ENCODE results near the gene CLOCK. TPM values are rescaled to one million over a fixed set of nuclear protein-coding genes. Genes with fewer than 3 reads are reported as not detected.
A peak's percentile ranks its signal among the peaks of the same experiment; 100 is the strongest.

Gene CLOCK
- total and polyA plus RNA-seq, 10 of the 15 experiments (the other 5 are each of a cell fraction or from before 2014, with no cell fraction given) = 2.8 to 11.7 (median 10.4) TPM

DNA sequence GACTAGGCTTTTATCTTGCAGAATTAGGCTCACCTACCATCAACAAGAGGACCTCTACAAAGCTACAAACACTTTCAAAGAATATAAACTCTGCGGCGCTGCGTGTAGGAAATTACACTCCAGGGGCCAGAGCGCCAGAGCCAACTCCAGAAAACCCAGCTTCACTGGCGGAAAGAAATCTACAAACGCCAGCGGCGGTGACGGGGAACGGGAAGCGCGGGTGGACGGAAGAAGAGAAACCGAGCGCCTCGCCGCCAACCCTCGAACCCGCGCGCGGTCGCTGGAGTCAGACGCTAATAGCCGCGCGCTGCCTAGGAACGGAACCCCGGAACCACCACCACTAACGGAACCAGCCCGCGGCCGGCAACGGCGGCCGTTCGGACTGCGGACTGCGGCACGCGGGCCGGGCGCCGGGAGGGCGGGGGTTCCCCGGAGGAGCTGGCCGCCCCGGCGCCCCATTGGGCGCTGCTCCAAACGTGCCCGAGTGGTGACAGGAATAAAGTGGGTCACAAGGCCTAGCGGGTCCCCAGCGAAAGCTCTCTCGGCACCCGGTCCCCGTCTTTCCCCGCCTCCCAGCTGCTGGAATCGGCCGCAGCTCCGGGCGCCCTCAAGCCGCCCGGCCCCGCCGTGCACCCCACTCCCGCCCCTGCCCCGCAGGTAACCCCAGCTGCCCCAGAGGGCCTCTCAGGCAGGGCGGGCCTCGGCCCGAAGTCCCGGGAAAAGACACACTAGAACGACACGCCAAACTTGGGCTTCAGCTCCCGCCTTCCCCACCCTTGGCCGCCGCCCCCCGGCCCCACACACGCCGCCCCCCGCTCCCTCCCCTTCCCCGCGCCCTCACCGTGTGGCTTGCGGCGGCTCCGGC lies 836 bp downstream of the CLOCK start:
- Histone ChIP-seq H3K9me3 (replicated peaks; ENCODE audit: control insufficient read depth, insufficient read depth, low read length) (no peaks in the 10 kb centered on the region), H3K4me2 (ENCODE audit: control insufficient read depth, insufficient read depth) (peak overlapping the region; percentile 85), H2AFZ (ENCODE audit: control insufficient read depth, low read depth, low read length) (peak overlapping the region; percentile 73), H3K27me3 (replicated peaks in 1 of 2; ENCODE audit: control insufficient read depth in 2 of 2, insufficient read depth in 2 of 2, low read length in 1 of 2) (no peaks in the 10 kb centered on the region), H3K9ac (ENCODE audit: control insufficient read depth, insufficient read depth, low read length) (peak overlapping the region; percentile 87), H3K27ac (ENCODE audit: control insufficient read depth, insufficient read depth) (peak overlapping the region; percentile 88), H3K4me3 (peak overlapping the region; percentile 80), H3K79me2 (ENCODE audit: control insufficient read depth, insufficient read depth, low read length) (peaks cover 36% of the 10 kb centered on the region), H4K20me1 (ENCODE audit: control insufficient read depth, insufficient read depth) (no peaks in the 10 kb centered on the region), H3K36me3 (ENCODE audit: control insufficient read depth in 2 of 2, insufficient read depth in 2 of 2, low read length in 1 of 2) (no peaks in the 10 kb centered on the region), H3K4me1 (ENCODE audit: control insufficient read depth, insufficient read depth, low read length) (no peaks in the 10 kb centered on the region)
- ChIA-PET POLR2A (interaction anchor here (0.6 to 2.5 kb wide), 9 partner anchors 11 to 1433 kb away, joined by 3 to 10 read pairs (median 5); partner anchors contain the start of genes PAICS, POLR2B and PPAT), SMC1A (ENCODE audit: uncharacterized antibody, unreplicated experiment) (interaction anchor here (0.8 to 1.7 kb wide), 8 partner anchors 19 to 320 kb away, joined by 3 to 5 read pairs (median 4); partner anchors contain the start of genes SRD5A3 and TMEM165), RAD21 (ENCODE audit: unreplicated experiment) (interaction anchor here (0.6 to 3.2 kb wide), 8 partner anchors 16 to 402 kb away, joined by 3 to 22 read pairs (median 4); partner anchors contain the start of gene TMEM165), CTCF (interaction anchor here (0.7 to 2.6 kb wide), 6 partner anchors 9 to 322 kb away, joined by 3 to 10 read pairs (median 4); partner anchors contain the start of gene SRD5A3)
- no peak for DNase-seq (ENCODE audit: low read depth, low spot score)
- intact Hi-C loops (cut with micrococcal nuclease; ENCODE audit: unreplicated experiment) (loop anchor here (1.0 to 10.0 kb wide), 4 partner anchors 99 to 889 kb away; partner anchors contain the start of genes PAICS and PPAT), in situ Hi-C loops (cut with MboI) (loop anchor here (5.0 kb wide), 1 partner anchor 149 kb away; the partner anchor contains the start of gene TMEM165)
- peak; percentile 79 for ATAC-seq
- no TSS peak for BruUV-seq (replicated peaks)
- peak; percentile 23 for FAIRE-seq
- under 1% methylated on average over 31 of the region's 87 CpGs for WGBS (ENCODE audit: insufficient coverage, insufficient replicate concordance, low lambda C conversion rate, missing lambda C conversion rate)
- TF ChIP-seq NR2F1 (conservative IDR thresholded peaks at IDR 0.05) (peak; percentile 56), NR2C1 (IDR thresholded peaks at IDR 0.05) (peak; percentile 47; the same call in 1 of the 2 replicates), BMI1 (IDR thresholded peaks at IDR 0.05; ENCODE audit: borderline replicate concordance) (no peak), YBX1 (IDR thresholded peaks at IDR 0.05) (no peak), TBL1XR1 (IDR thresholded peaks at IDR 0.05; ENCODE audit: low read depth, low read length) (peak; percentile 39; the same call in 1 of the 2 replicates), SIN3A (IDR thresholded peaks at IDR 0.05; ENCODE audit: low read depth, low read length) (no peak; the same call in 1 of the 2 replicates), YY1 (IDR thresholded peaks at IDR 0.05; ENCODE audit: low read depth, low read length) (peak; percentile 37; the same call in 1 of the 2 replicates), ZNF274 (IDR thresholded peaks at IDR 0.05; ENCODE audit: insufficient read depth, insufficient read length) (no peak), EZH2 (IDR thresholded peaks at IDR 0.05; ENCODE audit: borderline replicate concordance, control insufficient read depth, low read depth, low read length) (no peak), ZNF217 (IDR thresholded peaks at IDR 0.05) (peak; percentile 39; the same call in 1 of the 2 replicates), RELA (IDR thresholded peaks at IDR 0.05; ENCODE audit: borderline replicate concordance, partially characterized antibody) (peak; percentile 58), SRF (IDR thresholded peaks at IDR 0.05; ENCODE audit: low read depth in 2 of 2, low read length in 2 of 2) (peak; percentile 47 to 54; a peak in 2 of 4 replicates), STAT3 (IDR thresholded peaks at IDR 0.05; ENCODE audit: low read depth, low read length) (no peak), SP1 (IDR thresholded peaks at IDR 0.05; ENCODE audit: low read depth, low read length) (peak; percentile 29)
- TF ChIP-seq, protein P1, sequence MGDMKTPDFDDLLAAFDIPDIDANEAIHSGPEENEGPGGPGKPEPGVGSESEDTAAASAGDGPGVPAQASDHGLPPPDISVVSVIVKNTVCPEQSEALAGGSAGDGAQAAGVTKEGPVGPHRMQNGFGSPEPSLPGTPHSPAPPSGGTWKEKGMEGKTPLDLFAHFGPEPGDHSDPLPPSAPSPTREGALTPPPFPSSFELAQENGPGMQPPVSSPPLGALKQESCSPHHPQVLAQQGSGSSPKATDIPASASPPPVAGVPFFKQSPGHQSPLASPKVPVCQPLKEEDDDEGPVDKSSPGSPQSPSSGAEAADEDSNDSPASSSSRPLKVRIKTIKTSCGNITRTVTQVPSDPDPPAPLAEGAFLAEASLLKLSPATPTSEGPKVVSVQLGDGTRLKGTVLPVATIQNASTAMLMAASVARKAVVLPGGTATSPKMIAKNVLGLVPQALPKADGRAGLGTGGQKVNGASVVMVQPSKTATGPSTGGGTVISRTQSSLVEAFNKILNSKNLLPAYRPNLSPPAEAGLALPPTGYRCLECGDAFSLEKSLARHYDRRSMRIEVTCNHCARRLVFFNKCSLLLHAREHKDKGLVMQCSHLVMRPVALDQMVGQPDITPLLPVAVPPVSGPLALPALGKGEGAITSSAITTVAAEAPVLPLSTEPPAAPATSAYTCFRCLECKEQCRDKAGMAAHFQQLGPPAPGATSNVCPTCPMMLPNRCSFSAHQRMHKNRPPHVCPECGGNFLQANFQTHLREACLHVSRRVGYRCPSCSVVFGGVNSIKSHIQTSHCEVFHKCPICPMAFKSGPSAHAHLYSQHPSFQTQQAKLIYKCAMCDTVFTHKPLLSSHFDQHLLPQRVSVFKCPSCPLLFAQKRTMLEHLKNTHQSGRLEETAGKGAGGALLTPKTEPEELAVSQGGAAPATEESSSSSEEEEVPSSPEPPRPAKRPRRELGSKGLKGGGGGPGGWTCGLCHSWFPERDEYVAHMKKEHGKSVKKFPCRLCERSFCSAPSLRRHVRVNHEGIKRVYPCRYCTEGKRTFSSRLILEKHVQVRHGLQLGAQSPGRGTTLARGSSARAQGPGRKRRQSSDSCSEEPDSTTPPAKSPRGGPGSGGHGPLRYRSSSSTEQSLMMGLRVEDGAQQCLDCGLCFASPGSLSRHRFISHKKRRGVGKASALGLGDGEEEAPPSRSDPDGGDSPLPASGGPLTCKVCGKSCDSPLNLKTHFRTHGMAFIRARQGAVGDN (IDR thresholded peaks at IDR 0.05) = peak; percentile 57
- TF ChIP-seq, protein P2, sequence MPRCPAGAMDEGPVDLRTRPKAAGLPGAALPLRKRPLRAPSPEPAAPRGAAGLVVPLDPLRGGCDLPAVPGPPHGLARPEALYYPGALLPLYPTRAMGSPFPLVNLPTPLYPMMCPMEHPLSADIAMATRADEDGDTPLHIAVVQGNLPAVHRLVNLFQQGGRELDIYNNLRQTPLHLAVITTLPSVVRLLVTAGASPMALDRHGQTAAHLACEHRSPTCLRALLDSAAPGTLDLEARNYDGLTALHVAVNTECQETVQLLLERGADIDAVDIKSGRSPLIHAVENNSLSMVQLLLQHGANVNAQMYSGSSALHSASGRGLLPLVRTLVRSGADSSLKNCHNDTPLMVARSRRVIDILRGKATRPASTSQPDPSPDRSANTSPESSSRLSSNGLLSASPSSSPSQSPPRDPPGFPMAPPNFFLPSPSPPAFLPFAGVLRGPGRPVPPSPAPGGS (IDR thresholded peaks at IDR 0.05; ENCODE audit: borderline replicate concordance, insufficient read depth, low read depth, low read length, poor library complexity, severe bottlenecking) = peak; percentile 50
